HG03558 (cell line): Measurements from ENCODE around the gene CLIC1.

Experiments used
- ATAC-seq: cut with Tn5 transposase; IDR thresholded peaks from one replicate; pipeline ENCODE4 v1.9.1; 2021; ENCODE audit warnings: moderate number of reproducible peaks; ENCODE audit not compliant: unreplicated experiment; ENCODE audit errors: extremely low read depth

The CLIC1 gene

DNA sequence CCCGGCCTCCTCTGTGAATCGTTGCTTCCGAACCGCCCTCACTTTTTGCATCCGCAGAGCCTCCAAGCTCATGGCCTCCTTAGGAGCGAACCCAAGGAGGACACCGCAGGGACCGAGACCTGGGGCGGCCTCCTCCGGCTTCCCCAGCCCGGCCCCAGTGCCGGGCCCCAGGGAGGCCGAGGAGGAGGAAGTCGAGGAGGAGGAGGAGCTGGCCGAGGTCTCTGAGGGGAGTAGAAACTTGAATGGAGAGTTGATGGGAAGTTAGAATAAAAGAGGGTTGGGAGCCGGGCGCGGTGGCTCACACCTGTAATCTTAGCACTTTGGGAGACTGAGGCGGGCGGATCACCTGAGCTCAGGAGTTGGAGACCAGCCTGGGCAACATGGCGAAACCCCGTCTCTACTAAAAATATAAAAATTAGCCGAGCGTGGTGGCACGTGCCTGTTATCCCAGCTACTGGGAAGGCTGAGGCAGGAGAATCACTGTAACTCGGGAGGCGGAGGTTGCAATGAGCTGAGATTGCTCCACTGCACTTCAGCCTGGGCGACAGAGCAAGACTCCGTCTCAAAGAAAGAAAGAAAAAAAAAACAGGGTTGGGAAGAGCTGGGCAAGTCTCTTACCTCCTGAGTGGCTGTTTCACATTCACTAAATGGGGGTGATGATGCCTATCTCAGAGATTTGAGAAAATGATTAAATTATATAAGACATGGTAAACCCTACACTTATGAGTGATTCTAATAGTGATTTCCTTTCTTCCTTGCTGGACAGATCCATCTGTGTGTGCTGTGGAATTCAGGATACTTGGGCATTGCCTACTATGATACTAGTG is 4.3 kb upstream of the CLIC1 start:
- no peak for ATAC-seq

DNA sequence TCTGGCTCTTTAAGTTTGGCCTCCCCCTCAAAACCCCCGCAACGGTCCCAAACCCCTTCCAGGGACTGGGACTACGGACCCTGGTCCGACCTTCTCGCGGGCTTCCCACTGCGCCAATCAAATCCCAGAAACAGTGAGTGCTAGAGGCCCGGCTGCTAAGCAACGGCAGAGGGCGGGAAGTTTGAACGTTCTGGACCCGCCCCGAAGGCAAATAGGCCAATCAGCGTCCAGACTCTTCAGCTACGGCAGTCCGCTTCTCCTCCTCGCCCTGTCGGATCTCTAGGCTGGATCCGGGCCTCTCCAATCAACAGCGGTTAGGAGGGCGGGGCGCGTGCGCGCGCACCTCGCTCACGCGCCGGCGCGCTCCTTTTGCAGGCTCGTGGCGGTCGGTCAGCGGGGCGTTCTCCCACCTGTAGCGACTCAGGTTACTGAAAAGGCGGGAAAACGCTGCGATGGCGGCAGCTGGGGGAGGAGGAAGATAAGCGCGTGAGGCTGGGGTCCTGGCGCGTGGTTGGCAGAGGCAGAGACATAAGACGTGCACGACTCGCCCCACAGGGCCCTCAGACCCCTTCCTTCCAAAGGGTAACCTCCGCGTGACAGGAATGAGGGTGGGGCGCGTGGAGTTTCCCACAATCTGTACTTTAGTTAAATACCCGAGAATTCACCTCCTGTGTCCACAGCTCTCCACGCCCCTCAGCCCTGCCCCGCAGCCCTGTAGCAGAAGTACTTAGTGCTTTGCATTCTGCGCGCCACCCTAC is 3.5 kb upstream of the CLIC1 start, which contains the start of gene MSH5:
Gene MSH5, plus strand, starts transcription at position 367 of the 758 bp plus-strand sequence. CDS start 462 bp downstream, outside the sequence.
- ATAC-seq: peak; percentile 50

DNA sequence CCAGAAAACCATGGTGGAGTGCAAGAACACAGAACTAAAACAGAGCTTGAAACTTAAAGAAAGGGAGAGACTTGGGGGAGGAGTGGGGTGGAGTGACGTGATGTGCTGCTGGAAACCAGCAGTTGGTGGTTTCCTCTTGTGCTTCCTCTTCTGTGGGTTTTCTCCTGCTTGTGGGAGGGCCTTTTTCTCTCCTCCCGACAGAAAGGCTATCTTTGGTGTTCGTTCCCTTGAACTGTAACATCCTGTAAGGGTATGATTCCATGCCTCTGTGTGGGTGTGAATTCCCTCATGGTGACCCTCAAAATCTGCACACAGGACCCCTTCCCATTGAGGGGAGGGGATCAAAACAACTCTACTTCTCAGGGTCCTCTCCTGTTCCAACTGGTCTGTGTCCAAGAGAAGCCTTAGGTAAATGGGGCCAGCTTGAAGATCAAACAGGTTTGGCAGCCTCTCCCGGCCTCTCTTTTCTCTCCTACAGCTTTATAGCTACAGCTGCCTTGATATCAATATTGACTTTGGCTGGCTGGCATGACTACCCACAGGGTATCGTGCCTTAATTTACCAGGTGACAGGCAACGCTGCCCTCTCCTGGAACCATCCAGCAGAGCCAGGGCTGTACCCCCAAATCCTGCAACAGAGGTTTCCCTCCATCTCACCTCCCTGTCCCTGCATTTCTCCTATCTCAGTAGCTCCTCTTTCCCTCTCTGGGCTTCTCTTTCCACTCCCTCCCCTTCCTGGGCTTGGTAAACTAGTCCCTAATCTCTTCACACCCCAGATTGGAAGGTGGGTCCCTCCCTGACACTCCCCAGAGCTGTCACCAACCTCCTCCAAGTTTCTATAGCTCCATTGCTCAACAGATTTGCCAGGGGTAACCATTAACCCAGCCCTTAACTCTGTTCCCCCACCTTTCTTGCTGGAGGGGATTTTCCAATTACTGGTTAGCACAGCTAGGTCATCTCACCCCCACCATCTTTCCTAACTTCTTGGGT is 2.0 kb upstream of the CLIC1 start:
- ATAC-seq: no peak

DNA sequence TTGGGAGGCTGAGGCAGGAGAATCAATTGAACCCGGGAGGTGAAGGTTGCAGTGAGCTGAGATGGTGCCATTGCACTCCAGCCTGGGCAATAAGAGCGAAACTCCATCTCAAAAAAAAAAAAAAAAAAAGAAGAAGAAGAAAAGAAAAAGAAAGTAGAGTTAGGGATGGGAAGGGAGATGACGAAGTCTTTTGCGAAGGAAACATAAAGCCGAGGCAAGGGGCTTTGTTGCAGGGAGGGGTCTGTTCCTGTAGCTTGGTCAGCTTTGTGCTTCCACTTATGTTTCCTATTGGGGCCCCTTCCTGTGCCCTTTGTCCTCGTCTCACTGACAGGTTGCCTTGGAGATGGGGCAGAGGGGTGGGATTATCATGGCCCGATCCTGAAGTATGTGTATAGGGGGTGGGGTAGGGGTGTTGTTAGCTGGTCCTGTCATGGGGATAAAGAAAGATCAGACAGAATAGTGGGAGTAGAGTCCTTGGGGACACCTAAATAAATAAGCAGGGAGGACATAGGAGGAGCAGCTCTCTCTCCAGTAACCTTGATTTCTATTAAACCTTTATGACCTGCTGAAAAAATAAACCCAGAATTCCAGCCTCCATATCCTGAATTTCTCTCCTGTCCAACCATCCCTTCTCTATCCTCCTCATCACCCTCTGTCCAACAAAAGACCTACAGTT is 1.1 kb upstream of the CLIC1 start:
- no peak for ATAC-seq

DNA sequence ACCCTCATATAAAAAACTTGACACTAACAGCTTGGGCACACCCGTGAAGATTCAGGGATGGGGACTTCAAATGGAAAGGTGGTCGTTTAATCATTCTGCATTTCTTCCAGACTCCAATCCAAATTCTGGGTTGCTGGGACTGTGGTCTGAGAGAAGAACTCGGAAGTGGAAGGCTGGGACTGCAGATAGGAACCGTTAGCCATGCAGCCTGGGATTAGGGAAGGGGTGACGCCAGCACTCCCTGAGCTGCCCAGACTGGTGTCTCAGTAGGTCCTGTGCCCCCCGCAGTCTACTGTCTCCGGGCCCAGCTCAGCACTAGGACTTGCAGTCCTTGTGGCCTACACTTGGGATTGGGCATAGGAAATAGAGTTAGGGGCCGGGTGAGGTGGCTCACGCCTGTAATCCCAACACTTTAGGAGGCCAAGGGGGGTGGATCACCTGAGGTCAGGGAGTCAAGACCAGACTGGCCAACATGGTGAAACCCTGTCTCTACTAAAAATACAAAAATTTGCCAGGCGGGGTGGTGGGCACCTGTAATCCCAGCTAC is 511 bp upstream of the CLIC1 start:
- no peak for ATAC-seq

DNA sequence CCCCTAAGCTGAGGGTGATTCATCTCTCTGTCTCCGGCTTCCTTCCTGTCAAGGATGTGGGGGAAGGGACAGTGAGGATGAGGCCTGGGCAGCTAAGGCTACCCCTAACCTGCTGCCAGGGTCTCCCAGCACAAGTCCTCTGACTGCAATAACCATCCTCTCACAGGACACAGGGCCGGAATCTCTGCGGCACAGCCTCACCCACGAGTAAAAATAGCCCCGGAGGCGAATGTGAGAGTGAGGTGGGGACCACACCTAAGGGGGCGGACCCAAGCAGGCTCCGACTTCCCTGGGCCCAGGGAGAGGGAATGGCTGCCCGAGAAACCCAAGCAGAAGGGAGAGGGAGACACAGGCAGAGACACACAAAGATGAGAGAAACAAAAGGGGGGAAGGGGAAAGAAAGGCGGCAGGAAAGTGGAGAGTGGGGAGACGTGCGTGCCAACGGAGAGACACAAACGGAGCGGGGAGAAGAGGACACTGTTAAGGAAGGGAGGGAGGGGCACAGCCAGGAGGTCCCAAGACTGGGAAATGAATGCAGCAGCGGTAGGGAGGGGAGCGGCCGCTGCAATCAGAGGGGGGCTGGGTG is 1.4 kb downstream of the CLIC1 start:
- no peak for ATAC-seq

DNA sequence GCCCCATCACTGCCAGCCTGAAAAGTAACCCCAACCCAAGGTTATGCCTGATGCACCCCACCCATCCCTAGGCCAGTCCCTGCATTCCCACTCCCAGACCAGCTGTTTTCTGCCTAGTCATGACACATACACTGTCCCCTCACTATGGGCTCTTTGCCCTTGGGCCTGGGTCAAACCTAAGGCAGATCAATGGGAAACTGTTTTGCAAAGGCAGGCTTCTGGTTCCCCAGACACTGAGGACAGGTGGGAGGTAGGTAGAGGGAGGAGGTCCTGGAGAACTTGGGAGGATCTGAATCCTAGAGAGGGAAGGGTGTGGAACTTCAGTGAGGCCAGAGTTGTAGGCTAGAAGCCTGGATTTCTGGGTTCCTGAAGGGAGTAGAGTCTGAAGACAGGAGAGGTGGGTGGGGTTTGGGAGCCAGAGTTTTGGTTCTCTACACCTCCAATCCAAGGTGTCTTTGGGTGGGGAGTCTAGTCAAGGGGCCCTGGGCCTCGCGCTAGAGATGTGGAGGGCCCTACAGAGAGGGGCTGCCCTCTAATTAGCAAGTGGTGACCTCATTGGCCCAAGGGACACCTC is 2.0 kb downstream of the CLIC1 start:
- no peak for ATAC-seq

DNA sequence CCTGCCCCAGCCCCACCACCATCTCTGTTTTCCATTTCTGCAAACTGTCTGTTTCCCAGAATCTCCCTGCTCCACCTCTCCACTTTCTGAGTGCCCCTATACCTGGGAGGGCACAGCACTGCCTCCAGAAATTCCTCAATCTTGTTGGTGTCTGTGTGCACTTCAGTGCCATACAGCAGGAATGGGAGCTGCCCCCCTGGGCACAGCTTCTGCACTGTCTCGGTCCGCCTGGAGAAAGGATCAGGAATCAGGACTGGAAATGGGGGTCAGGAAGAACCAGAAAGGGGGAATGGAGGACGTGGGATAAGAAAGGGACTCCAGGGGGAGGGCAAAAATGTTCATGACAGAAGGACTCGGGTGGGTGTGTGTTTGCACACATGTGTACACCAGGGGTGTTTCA is 2.6 kb downstream of the CLIC1 start:
- ATAC-seq: no peak

DNA sequence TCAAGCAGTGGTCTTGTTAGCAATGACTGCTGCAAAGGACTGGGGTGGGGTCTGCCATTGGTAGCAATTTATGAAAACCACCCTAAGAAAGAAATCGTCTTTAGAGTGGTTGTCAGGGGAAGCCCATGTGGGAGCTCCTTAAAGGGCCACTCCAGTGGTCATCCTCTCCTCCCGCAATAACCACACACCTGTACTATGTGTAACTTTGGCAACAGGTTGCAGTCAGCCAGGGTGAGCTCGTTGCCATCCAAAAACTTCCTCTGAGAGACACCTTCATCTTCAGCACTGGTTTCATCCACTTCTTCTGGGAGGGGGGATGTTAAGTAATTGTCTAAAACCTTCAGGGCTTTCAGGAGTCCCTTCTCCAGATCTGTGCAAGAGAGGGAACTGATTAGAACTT is 4.3 kb downstream of the CLIC1 start:
- ATAC-seq: no peak

DNA sequence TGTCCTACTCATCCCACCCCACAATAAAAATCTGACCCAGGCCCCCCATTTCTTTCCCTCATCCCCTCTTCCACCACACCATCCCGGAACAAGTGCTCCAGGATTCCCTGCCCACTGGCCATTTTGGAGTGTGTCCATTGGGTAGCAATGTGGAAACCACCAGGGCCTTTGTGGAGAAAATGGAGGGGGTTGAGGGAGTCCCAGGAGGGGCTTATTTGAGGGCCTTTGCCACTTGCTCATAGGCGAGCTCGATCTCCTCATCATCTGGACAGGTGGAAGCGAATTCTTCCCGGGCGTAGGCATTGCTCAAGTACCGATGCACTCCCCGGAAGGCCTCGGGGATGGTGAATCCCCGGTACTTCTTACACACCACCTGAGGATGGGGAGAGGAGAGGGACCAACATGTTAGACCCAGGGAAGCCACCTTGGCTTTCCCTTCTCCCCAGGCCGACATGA is 5.7 kb downstream of the CLIC1 start:
- no peak for ATAC-seq

DNA sequence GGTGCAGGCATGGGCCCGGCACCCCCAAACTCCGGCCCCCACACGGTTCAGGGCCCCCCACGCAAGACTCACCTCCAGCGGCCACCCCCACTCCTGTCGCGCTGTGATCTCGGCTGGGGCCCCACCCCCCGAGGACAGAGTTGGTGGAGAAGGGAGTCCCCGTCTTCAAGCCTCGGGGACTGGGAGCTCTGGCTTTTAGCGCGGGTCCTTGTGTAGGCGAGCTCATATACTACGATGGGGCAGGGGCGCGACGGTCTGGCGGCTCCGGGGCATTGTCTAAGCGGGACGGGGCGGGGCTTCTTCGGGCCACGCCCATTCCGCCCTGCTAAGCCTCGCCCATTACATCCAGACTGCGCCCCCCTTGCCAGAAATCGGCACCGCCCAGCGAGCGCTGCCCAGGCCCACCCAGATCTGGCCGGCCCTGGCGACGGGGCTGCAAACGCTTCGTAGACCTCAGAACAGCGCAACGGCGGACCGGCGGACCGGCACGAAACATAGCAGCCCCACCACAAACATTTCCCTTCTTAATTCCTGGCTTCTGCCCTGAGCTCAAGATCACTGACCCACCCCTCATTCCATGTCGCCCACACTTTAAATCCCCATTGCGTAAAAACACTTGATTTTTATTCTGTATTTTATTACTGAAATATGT is 6.2 kb downstream of the CLIC1 start:
- no peak for ATAC-seq

DNA sequence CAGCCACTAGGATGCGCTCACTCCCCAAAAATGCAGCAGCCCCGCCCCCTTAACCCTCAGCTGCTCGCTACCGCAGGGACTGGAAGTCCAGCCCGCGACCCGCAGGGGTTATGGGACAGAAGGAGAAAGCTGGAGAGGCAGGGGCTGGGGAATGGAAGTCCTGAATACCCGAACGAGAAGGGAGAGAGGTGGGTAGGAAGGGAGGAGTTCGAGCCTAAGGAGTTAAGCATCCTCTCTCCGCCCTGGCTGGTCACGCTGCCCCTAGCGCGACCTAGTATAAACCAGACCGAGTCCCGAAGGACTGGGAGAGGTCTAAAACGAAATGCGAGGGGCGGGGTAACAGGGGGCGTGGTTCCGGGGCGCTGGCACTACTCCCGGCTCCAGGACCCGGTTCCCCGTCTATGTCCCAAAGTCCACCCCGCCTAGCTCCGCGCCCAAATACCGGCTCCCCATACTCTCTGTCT is 6.8 kb downstream of the CLIC1 start:
- ATAC-seq: no peak

DNA sequence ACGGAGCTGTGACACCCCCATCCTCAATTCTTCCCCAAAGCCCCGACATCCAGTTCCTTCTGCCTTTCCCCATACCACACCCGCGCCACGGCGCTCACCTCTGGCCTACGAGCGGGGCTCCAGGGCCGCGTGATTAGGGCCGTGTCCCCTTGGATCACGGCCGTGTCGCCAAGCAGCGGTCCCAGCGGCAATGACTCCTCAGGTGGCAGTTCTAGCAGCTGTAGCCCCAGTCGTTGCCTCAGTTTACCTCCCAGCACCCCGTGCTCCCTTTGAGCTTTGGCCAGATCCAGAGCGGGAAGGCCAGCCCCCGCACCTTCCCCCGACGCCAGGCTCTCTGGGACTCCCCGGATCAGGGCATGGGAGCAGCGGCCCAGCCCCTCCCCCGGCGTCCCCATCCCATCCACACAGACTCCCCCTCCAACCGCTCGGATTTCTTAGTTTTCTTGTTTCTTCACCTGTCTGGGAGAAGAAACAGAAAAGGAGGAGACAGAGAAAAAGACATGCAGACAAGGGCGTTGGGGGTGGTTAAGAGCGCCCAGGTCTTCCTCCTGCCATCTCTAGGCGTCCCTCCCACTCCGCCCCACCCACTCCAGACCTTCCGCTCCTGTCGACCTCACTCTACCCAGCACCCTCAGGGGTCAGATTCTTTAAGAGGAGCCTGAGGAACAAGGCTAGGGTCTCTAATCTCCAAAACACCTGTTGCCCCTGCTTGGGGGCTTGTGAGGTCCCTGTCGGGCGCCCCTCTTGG is 7.4 kb downstream of the CLIC1 start, which contains the start of gene DDAH2:
Gene DDAH2, minus strand, starts transcription at position 533 of the 748 bp plus-strand sequence. Its CDS starts 138 bp downstream, at position 395.
- no peak for ATAC-seq

DNA sequence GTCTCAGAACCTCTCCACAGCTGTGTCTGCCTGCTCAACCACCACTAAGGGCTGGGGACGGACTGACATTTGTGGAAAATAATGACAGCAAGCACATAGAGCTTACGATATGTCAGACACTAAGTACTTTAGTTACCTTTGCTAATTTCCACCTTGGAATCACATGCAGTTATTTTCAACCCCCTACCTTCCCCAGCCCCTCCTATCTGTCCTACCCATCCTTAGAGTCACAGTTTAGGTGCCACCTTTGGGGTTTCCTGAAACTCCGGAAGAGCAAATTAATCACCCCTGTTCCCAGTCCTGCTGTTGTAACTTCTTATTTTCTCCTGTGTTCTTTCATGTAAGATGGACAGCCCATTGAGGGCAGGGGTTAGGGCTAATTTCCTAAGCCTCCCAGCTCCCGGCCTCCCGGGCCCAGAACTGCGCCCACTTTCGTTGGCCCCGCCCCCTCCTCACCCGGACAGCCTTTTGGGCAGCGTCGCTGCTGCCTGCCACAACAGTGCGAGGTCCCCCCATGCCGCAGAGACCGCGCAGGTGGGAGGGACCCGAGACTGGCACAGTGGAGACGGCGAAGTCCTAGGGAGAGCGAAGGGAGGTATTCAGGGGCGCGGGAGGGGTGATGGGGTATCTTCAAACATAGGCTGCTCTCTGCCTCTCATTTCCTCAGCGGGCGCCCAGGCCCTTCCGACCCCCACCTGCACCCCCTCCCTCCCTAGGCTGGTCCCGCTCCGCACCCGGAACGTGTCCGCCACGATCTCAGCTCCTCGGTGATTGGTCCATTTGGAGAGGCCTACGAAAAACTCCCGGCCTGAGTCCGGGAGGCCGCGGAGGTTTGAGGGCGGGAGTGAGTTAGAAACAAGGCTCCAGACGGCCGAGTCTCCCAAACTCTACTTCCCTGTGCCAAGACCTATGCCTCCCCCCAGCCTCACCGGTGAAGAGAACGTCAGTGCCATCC is 8.3 kb downstream of the CLIC1 start:
- ATAC-seq: no peak

DNA sequence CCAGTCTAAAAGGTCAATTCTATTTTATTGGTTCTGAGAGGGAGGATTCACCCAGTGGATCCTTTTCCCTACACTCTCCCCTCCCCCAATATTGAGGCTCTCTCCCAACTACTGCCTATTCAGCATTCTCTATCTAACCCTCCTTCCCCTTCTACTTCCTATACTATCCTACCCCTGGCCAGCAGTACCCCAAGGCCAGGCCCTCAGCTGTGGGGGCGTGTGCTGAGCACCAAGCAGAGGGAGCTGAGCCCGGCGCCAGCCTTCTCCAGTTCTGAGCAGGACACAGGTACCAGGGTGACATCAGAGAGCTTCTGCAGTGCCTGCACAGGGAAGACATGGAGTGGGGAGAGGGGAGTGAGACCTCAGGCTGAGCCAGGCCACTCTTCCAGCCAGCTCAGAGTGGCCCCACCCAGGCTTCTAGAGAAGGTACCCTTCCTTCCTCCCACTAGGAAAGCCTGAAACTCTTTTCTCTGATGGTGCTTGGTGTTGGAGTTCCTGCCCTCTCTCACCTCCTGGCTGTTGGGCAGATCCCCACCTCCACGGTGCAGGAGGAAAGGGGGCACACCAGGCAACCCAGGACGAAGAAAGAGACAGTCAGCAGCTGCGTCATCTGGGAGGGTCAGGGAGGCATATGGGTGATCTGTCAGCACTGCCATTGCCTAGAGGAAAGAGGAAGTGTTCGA is 9.2 kb downstream of the CLIC1 start:
- ATAC-seq: no peak
